Head of caudate nucleus (tissue), 42 donors: ENCODE data around the gene ANKK1.
A peak's percentile ranks its signal among the peaks of the same experiment; 100 is the strongest.

Experiments
- DNase-seq, 42 donors: peaks; one replicate each; pipeline versions ENCODE4 v3.0.0 to v3.0.0-alpha.2; 2020 to 2021; ENCODE audit warnings: mixed read lengths in 7 of 42
- intact Hi-C: fragments of 100-400 bp; cut with DNase I; formaldehyde crosslinking; loops from one replicate; pipeline ENCODE4 v1.15.0; 2022

The ANKK1 gene

DNA sequence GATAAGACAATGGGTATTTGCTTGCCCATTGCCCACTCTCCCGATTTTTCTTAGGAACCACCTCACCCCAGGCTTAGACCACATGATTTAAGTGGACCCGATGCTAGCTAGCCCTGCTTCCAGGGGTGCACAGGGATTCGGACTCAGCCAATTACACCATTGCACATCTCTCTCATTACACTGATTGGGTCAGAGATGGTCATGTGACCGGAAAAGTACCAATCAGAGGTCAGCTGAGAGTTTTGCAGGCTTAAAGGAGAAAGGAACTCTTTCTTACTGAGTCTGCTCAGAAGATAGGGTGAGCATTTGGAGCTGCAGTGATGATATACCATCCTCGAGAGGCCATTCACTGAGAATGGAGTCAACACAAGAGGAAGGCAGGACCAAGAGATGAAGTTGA is 12.2 kb upstream of the ANKK1 start:
- peak in 2 of 42 donors; percentile 35 to 45 for DNase-seq
- intact Hi-C loops, result no loop called here

DNA sequence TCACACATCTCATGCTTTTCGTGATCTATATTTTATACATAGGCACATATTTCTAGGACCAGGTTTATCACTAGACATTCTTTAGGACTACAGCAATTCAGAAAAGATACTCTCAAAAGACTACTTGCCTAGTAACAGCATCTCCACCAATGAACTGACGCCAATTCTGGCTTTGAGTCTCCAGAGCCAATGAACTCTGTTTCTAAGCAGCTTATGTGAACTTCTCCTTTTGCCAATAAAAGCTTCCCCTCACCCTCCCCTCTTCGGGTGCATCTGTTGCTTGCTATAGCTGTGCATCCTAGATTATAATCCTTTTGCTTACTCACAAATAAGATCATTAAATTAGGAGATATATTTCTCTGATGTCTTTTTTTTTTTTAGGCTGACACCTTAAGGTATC is 11.4 kb upstream of the ANKK1 start:
- DNase-seq, result peak in 8 of 42 donors; percentile 26 to 70 (median 53)
- intact Hi-C loops, result no loop called here

DNA sequence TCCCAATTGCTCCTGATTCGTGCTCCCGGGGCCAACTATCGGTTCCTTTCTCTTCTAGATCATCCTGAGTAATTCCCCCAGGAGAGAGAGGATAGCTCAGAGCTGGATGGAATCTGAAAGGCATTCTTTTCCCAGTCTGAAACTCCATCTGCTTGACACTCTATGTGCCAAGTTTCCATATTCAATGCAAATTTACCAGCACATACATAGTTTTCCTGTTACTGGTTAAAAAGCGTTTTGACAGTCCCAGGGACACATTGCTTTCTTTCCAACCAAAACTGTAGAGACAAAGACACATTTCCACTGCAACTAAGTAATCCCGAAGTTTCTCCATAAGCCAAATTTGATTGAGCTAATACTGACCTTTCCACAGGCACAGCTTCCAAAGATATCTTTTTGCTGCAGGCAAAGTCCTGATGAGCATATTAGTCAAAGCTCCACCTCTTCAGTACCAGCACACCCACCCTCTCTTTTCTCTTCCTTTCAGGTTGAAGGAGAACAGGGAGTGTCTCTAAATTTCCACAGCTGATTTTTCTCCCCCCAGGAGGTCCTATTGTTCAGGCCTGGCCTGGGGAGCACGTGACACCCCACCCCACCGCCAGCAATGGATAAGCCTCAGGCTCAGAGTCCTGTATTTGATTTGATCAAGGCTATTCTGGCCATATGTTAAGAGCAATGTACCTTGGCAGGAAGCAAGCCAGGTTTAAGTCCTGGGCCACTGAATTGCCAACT is 9.7 kb upstream of the ANKK1 start:
- intact Hi-C loops, result no loop called here

DNA sequence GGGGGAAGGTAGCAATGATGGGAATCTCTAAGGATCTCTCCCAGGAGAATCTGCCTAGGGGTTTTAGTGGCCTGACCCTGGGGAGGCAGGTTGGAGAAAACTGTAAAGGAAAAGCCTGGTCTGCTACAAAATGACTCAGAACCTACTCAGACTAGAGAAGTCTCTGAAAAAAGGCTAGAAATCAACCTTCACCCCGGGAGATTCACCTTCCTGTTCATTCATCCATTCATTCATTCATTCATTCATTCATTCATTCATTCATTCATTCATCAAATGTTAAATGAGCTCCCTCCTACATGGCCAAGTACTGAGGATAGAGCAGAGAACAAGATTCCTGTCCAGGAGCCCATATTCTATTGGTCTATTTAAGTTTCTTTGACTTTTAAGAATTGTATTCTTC is 8.9 kb upstream of the ANKK1 start:
- no peak for DNase-seq
- intact Hi-C loops, result no loop called here

More for the DNA sequence above, 9.7 kb upstream of the ANKK1 start:
- DNase-seq, result peak in 2 of 42 donors; percentile 53 to 69

DNA sequence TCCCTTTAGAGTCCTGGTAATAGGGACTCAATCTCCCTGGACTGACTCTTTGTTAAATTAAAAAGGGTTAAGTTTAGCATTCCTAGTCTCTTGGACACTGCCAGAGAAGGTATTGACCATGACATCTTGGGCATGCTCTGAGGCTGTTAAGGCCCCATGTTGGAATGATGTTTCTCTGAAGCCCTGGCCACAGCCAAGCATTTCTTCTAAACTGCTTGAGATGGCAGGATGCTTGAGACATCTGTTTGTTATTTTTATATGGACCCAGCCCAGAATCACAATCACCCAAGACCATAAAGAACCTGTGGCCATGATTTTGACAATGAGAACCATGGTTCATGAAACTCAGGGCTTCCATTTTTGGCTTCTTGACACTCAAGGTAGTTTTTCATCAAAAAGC is 5.5 kb upstream of the ANKK1 start:
- DNase-seq, result no peak
- intact Hi-C loops, result no loop called here

DNA sequence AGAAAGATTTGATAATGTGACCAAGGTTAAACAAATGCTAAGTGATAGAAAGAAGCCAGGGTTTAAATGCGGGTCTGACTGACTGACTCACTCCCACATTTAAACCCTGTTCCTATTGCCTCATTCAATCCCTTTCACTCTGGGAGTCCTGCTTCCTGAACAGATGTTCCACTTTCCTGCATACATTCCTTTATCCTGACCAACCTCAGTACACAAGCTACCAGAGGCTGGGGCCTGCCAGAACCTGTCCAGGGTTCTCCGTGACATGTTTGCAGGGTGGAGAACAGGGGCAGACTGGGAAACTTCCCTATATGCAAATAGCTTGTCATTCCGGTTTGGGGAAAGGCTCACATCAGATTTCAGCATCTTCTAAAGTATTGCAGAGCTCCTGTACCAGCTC is 3.0 kb upstream of the ANKK1 start:
- intact Hi-C loops, result no loop called here
- DNase-seq, result no peak

DNA sequence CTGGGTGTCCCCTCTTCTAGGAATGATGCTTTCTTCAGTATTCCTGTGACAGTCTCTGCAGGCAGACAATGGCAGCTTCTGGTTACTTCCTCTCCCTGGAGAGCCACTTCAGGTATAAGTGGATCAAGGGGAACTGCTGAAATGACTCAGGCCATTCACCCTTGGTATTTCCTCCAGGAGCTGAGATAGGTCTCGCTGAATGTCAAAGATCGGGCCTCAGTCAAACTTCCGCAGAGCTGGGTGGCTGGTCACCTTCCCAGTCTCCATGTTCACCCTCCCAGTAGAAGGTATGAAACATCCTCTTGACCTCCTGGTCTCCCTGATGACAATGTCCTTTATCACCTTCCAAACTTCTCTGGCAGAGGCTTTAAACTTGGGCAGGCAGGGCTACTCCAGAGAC is 1.8 kb upstream of the ANKK1 start:
- intact Hi-C loops, result no loop called here

DNA sequence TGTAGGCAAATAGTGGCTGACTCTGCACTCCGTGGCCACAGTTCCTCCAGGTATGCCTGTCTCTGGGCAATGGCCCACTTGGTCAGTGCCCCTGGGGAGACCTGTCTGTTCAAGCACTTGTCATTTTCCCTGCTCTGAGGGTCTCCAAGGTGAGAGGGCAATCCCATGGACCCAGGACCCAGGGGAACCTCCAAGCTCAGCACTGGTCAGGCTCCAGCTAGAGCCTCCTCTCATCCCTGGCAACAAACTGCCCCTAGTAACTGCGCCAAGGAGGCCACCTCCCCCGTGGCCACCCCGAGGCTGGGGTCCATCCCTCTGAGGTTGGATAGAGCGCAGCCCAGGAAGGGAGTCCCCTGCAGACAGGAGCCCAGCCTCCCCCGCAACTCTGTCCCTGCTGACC is 713 bp upstream of the ANKK1 start:
- intact Hi-C loops, result no loop called here
- no peak for DNase-seq

More for the DNA sequence above, 1.8 kb upstream of the ANKK1 start:
- no peak for DNase-seq

DNA sequence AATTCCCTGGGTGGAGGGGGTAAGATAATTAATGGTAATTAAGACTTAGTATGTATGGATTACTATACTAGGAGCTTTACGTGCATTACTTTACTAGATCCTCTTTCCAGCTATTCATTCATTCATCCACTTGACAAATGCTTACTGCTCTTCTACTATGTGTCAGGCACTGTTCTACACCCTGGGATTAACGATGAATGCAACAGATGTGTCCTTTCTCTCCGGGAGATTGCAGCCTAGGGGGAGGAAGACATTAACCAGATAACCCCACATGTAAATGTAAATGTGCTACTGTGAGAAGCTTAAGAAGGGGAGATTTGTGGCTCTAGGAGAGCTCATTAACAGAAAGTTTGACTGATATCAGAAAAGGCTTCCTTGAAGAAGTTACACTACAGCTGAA is 1.7 kb downstream of the ANKK1 start:
- intact Hi-C loops, result no loop called here
- DNase-seq, result no peak

DNA sequence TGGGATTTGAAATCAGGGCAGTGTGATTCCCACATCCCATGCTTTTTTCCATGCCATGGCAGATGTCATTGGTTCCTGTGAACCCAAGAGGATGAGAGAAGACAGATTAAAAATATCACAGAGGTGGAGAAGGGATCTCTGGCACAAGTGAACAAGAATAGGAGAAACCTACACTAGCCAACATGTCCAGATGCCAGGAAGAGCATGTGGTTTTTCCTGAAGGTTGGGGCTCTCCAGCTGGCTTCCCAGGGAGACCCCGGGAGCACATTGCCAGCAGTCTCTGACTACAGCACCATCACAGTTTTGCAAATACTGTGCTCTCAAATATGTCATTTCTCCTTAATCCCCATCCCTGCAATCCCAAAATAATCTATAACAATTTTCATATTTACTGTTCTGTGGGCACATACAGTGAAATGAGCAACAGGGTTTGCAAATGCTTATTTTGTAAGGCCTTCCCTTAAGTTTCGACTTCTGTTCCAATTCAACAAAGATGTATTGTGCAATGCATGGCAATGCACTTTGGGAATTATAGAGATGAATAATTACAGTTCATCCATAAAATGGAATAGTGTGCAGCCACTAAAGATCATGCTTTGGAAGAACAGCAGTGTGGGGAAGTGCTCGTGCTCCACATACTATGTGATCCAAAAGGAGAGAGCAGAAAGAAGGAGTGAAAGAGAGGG is 4.8 kb downstream of the ANKK1 start:
- DNase-seq, result no peak
- intact Hi-C loops, result no loop called here

DNA sequence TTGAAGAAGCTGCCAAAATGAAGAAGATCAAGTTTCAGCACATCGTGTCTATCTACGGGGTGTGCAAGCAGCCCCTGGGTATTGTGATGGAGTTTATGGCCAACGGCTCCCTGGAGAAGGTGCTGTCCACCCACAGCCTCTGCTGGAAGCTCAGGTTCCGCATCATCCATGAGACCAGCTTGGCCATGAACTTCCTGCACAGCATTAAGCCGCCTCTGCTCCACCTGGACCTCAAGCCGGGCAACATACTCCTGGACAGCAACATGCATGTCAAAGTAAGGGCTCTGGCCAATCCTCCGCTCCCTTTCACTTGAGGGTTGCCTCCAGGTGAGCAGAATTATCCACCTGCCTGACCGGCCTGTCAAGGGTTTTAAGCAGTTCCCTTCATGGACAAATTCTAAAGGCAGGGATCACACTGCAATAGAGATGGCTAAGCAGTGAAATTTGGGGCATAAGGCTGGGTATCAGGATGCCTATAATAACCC is 6.0 kb downstream of the ANKK1 start:
- intact Hi-C loops, result no loop called here
- no peak for DNase-seq

DNA sequence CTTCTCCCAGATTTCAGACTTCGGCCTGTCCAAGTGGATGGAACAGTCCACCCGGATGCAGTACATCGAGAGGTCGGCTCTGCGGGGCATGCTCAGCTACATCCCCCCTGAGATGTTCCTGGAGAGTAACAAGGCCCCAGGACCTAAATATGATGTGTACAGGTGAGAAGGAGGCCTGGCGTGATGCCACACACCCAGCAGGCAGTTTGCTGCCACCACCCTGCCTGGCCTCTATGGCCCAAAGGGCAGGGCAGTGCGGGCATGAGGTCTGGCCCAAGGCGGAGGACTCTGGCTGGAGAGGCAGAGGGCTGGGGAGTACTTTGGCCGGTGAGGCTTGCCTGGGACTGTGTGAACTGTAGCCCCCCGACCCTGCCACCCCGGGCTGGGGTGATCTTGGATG is 7.3 kb downstream of the ANKK1 start:
- intact Hi-C loops, result no loop called here
- DNase-seq, result no peak

DNA sequence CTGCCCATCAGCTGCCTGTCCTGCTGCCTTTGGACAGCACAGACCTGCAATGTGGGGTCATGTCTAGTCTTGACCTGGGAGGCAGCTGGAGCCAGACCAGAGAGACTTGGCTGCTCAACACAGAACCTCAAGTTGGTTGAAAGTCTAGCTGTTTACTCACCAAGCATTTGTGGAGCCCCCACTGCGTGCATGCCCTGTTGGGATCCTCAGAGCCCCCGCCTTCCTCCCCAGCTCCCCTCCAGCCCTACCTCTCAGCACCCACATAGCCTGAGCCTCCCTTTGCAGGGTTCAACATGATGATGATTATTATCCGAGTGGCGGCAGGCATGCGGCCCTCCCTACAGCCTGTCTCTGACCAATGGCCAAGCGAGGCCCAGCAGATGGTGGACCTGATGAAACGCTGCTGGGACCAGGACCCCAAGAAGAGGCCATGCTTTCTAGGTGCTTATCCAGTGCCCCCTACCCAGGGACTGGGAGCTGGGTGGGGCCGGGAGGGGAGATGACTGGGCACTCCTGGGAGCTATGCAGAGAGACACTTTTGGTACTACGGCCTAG is 8.3 kb downstream of the ANKK1 start:
- intact Hi-C loops, result no loop called here
- DNase-seq, result no peak

DNA sequence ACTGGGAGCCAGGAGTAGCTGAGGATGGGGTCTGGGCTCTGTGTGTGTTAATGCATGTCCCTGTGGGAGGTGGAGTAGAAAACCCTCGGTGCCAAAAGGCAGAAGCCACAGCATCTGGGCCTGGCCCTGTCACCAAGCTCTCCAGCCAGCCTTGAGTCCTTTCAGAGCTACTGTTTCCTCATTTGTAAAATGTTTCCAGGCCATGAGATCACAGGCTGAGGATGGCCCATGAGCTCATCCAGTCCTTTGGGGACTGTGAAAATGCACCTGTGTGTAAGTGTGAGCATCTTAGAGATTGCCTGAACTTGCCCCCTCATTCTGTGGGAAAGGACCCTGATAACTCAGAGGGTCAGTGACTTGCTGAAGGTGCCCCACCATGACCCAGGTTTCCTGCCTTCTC is 9.1 kb downstream of the ANKK1 start:
- no peak for DNase-seq

DNA sequence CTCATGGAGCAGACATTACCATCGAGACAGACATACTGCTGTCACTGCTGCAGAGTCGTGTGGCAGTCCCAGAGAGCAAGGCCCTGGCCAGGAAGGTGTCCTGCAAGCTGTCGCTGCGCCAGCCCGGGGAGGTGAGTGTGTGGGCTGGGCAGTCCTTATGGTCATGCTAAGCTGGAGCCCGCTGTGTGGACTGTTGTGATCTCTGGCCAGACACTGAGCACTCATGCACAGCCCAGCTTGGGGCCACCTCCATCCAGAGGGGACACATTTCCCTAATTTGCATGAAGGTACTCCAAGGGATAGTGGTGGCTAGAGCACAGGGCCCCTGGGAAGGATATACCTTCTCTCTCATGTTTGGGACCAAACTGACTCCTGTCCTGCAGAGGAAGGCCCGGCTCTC is 9.6 kb downstream of the ANKK1 start:
- no peak for DNase-seq
- intact Hi-C loops, result no loop called here

More for the DNA sequence above, 9.1 kb downstream of the ANKK1 start:
- intact Hi-C loops, result no loop called here

DNA sequence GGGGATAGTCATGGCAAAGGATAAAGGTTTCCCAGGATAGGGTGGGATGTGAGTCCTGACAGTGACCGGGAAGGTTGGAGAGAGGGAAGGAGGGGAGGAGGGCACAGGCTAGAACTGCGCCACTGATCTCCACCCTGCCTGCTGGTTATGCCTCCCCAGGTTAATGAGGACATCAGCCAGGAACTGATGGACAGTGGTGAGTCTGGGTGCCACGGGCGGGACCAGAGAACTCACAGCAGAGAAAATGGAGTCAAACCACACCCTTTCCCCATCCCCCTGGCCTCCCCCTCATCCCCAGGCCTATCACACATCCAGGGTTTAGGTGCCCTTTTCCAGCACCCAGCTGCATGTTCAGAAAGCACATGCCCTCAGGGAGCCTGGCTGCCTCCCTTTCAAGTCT is 10.2 kb downstream of the ANKK1 start:
- intact Hi-C loops, result no loop called here
- no peak for DNase-seq

DNA sequence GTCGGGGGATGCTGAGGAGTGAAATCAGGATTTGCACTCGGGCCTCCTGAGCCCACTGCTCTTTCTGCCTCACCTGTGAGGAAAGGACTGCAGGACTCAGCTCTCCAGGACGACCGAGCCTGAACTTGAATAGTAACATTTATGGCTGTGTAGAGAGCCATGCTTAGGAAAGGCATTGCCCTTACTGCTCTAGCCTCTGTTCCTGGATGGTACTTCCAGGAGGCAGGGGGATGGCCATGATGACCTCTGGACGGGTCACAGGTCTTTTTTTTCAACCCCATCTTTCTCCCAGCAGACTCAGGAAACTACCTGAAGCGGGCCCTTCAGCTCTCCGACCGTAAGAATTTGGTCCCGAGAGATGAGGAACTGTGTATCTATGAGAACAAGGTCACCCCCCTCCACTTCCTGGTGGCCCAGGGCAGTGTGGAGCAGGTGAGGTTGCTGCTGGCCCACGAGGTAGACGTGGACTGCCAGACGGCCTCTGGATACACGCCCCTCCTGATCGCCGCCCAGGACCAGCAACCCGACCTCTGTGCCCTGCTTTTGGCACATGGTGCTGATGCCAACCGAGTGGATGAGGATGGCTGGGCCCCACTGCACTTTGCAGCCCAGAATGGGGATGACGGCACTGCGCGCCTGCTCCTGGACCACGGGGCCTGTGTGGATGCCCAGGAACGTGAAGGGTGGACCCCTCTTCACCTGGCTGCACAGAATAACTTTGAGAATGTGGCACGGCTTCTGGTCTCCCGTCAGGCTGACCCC is 11.3 kb downstream of the ANKK1 start:
- DNase-seq, result peak in 2 of 42 donors; percentile 5 to 7
- intact Hi-C loops, result no loop called here

DNA sequence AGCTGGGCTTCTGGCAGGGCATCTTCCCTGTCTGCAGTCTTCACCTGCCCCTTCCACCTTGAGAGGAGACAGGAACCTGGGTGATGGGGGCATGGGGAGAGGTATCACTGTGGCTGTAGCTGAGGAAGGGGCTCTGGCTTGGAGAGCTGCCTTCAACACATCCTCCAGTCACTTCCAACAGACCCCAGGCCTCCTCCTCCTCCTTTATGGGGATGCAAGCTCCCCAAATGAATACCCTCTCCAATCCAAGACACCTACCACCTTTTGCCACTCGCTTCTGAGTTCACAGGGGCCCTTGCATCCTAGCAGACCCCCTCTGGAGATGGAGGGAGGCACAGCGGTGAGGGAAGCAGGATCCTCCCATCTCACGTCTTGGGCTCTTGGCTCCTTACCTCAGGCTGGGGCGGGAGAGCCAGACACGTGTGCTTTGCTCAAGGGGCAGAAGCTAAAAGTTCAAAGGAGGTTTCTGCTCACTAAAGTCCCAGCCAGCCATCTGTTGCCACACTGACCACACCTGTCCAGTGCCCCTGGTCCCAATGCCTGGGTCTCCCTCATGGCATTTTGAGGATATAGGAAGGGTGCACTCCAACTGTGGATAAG is 13.2 kb downstream of the ANKK1 start:
- intact Hi-C loops, result no loop called here
- DNase-seq, result no peak

DNA sequence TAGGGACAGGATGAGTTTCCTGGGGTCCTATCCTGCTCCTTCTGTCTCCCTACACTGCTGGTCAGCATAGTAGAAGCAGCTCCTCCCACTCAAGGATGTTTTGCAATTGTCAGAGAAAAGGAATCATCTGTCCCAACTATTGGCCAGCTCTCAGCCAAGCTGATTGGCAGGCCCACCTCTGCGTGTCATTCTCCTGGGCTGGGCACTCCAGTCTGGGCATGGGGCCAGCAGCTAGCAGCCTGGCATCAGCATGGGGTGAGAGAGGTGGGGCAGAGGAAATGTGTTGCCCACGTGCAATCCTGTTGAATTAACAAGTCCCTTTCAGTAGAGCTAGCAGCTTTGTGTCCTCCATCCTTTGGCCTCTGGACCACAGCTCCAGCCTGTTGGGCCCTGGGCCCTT is 14.1 kb downstream of the ANKK1 start:
- intact Hi-C loops, result no loop called here
- DNase-seq, result peak in 36 of 42 donors; percentile 24 to 83 (median 58)
